GM19023 (cell line): ENCODE measurements around the gene CTAG1B.
"Not testable (repeated sequence)": the region's sequence is repeated elsewhere in the genome, so short reads cannot be mapped to it uniquely, and the experiment has no call there.

Experiments used
- ATAC-seq: cut with Tn5 transposase; IDR thresholded peaks from one replicate; pipeline ENCODE4 v1.9.1; 2021; ENCODE audit warnings: mild to moderate bottlenecking, moderate library complexity; ENCODE audit not compliant: unreplicated experiment

Gene CTAG1B

GRCh38 chrX:154590415-154590814 lies 28.7 kb downstream of the CTAG1B start:
- ATAC-seq: not testable (repeated sequence)

DNA sequence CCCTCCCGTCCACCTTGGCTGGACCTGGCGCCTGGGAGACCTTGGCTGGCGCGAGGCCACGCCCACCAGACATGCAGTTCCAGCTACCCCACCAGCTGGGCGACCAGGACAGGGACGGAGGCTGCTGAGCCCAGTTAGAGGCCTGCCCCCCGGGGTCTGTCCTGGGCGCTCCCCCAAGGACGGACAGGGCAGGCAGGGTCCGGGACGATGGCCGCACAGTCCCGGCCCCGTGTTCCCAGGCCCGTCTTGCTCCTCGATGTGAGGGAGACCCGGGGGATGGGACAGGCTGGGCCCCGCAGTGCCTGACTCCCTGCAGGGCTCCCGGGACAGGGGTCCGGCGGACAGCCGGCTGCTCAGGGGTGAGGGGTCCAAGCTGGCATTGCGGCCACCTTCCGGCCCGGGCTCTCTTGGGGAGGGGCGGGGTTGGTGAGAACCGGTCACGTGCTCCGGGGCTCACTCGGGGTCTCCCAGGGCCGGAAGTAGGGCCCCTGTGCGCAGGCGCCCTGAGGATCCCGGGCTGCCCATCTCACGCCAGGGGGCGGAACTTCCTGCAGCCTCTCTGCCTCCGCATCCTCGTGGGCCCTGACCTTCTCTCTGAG lies 34.4 kb downstream of the CTAG1B start, which contains the start of gene CTAG1A:
CTAG1A (plus strand) TSS at position 549 of the 599 bp plus-strand sequence. CDS start 74 bp downstream, outside the sequence.
- ATAC-seq: not testable (repeated sequence)

GRCh38 chrX:154582994-154583393 lies 36.1 kb downstream of the CTAG1B start:
- not testable (repeated sequence) for ATAC-seq

GRCh38 chrX:154575076-154575475 lies 44.0 kb downstream of the CTAG1B start:
- not testable (repeated sequence) for ATAC-seq

- ATAC-seq: not testable (repeated sequence)
These were observed 46.0 kb downstream of the CTAG1B start for GRCh38 chrX:154573061-154573460.

DNA sequence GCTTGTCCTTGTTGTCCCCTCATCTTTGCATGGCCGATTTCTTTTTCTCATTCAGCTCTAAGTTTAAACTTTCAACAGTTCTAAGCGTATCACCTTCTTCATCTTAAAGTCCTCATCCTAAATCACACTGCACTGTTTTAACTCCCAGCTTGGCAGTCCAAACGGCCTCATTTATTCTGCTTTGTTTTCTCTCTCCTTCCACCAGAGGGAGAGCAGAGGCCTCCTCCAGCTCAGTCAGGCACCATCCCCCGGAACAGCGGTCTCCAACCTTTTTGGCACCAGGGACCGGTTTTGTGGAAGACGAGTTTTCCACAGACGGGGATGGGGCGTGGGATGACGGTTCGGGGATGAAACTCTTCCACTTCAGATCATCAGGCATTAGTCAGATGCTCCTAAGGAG lies 48.7 kb downstream of the CTAG1B start:
- ATAC-seq: not testable (repeated sequence)
